K562 (cell line): ENCODE results near the gene IQCN. TPM values are rescaled to one million over a fixed set of nuclear protein-coding genes. Genes with fewer than 3 reads are reported as not detected.
A peak's percentile ranks its signal among the peaks of the same experiment; 100 is the strongest.

ENCODE experiments used
- EP400 ChIP-seq: fragments of 450-650 bp; IDR thresholded peaks from 2 replicates; pipeline ENCODE4 v1.6.1; 2017; ENCODE audit warnings: antibody characterized with exemption, mild to moderate bottlenecking, moderate library complexity
- ETV5 ChIP-seq: sonication (generic); formaldehyde crosslinking; IDR thresholded peaks from 2 replicates; pipeline ENCODE4 v1.4.0; 2020; ENCODE audit warnings: low read depth, mild to moderate bottlenecking, missing genetic modification reagents
- IFI16 ChIP-seq: fragments of 250-450 bp; sonication (Bioruptor Pico); IDR thresholded peaks from 2 replicates; pipeline ENCODE4 v2.1.2; 2022; ENCODE audit warnings: mild to moderate bottlenecking, inconsistent platforms
- NONO ChIP-seq, 2 experiments: fragments of 200-400 bp in 1 of 2; fragments of 450-650 bp in 1 of 2; formaldehyde crosslinking in 1 of 2; IDR thresholded peaks; 2 replicates each; pipeline ENCODE4 v1.6.1; 2017; ENCODE audit warnings: low read depth in 2 of 2, mild to moderate bottlenecking in 2 of 2, moderate library complexity in 2 of 2, low read length in 1 of 2
- RFX7 ChIP-seq: fragments of 250-450 bp; sonication (Bioruptor Pico); IDR thresholded peaks from 2 replicates; pipeline ENCODE4 v1.5.1; 2021; ENCODE audit warnings: mild to moderate bottlenecking
- SETDB1 ChIP-seq: IDR thresholded peaks from one replicate; pipeline ENCODE4 v1.6.1; 2012; ENCODE audit warnings: low read length, control low read depth, inconsistent platforms
- SP1 ChIP-seq: sonication (generic); formaldehyde crosslinking; IDR thresholded peaks from 2 replicates; pipeline ENCODE4 v1.8.1; 2022; ENCODE audit warnings: mild to moderate bottlenecking, missing genetic modification reagents
- TAL1 ChIP-seq: fragments of 450-650 bp; IDR thresholded peaks from 2 replicates; pipeline ENCODE4 v1.6.1; 2016; ENCODE audit warnings: mild to moderate bottlenecking
- TCF7L2 ChIP-seq: fragments of 150-350 bp; IDR thresholded peaks from 2 replicates; pipeline ENCODE4 v1.6.1; 2016; ENCODE audit warnings: low read depth, mild to moderate bottlenecking, low read length, moderate library complexity
- XRCC4 ChIP-seq: IDR thresholded peaks from one replicate; pipeline ENCODE4 v1.6.1; 2011; ENCODE audit not compliant: insufficient read depth, insufficient read length; ENCODE audit errors: extremely low read depth
- YY1 ChIP-seq, 3 experiments: IDR thresholded peaks; 2 replicates each; pipeline ENCODE4 v1.6.1; 2011; ENCODE audit warnings: low read length in 2 of 3, mild to moderate bottlenecking in 2 of 3, moderate library complexity in 2 of 3, borderline replicate concordance in 1 of 3, control low read depth in 1 of 3, low read depth in 1 of 3; ENCODE audit not compliant: insufficient read depth in 3 of 3, insufficient replicate concordance in 2 of 3, control insufficient read depth in 1 of 3, insufficient read length in 1 of 3; ENCODE audit errors: extremely low read depth in 1 of 3
- ZNF436 ChIP-seq: fragments of 250-450, 450-650 bp; sonication (Bioruptor Pico); formaldehyde crosslinking; IDR thresholded peaks from 2 replicates; pipeline ENCODE4 v1.7.0; 2020; ENCODE audit warnings: mild to moderate bottlenecking
- ZNF644 ChIP-seq: fragments of 200-800 bp; sonication (Bioruptor generic); IDR thresholded peaks from 2 replicates; pipeline ENCODE4 v1.6.1; 2016; ENCODE audit warnings: low read depth, missing genetic modification characterization, missing compliant biosample characterization
- ZNF76 ChIP-seq: fragments of 250-450 bp; sonication (Bioruptor Pico); IDR thresholded peaks from 2 replicates; pipeline ENCODE4 v1.4.0; 2020; ENCODE audit warnings: mild to moderate bottlenecking, moderate library complexity, borderline replicate concordance
- polyA plus RNA-seq, 8 experiments: library from polyadenylated mRNA; depleted of rRNA in 4 of 8; stranded (reverse) in 5 of 8; unstranded in 3 of 8; fragments of >200 nt; fragmentation: Nextera tagmentation in 2 of 8; fragmentation: Illumina TruSeq in 1 of 8; extraction: Ambion mirVana in 2 of 8; extraction: Trizol in 1 of 8; gene quantifications; 2 replicates each; pipeline versions ENCODE4 v1.2.1 to v1.2.3, GENCODE V29; 2011 to 2014; ENCODE audit warnings: inconsistent platforms in 1 of 8, missing spikeins in 1 of 8
- total RNA-seq, 7 experiments: library from RNA; depleted of rRNA in 6 of 7; stranded (reverse); fragments of >200 nt in 6 of 7; fragmentation: Illumina TruSeq in 2 of 7; extraction: Trizol in 2 of 7; gene quantifications; 2 replicates each; pipeline versions ENCODE4 v1.2.1 to v1.2.3, GENCODE V29; 2011 to 2021; ENCODE audit warnings: low replicate concordance in 1 of 7
- TF ChIP-seq, protein P1 (sequence below), 3 experiments: fragments of 200-800 bp in 1 of 3; fragments of 250-450 bp in 1 of 3; fragments of 450-650 bp in 1 of 3; sonication (Bioruptor Pico) in 1 of 3; sonication (Bioruptor generic) in 1 of 3; formaldehyde crosslinking in 1 of 3; IDR thresholded peaks; 2 replicates each; pipeline versions ENCODE4 v1.6.1 to v1.8.0; 2016 to 2022; ENCODE audit warnings: mild to moderate bottlenecking in 2 of 3, missing genetic modification characterization in 2 of 3, missing compliant biosample characterization in 1 of 3, moderate library complexity in 1 of 3
- TF ChIP-seq, protein P2 (sequence below): fragments of 450-650 bp; formaldehyde crosslinking; IDR thresholded peaks from 2 replicates; pipeline ENCODE4 v1.4.0; 2020; ENCODE audit warnings: mild to moderate bottlenecking, moderate library complexity
- TF ChIP-seq, protein P3 (sequence below): fragments of 250-450 bp; sonication (Bioruptor Pico); IDR thresholded peaks from 2 replicates; pipeline ENCODE4 v1.4.0; 2020; ENCODE audit warnings: mild to moderate bottlenecking, moderate library complexity
- TF ChIP-seq, protein P4 (sequence below): fragments of 450-650 bp; conservative IDR thresholded peaks from 2 replicates; pipeline ENCODE4 v1.6.1; 2016; ENCODE audit warnings: missing genetic modification characterization, low read depth, mild to moderate bottlenecking, control low read depth, missing compliant biosample characterization

IQCN gene
- total and polyA plus RNA-seq, 9 of the 15 experiments (the other 6 are each of a cell fraction or from before 2014, with no cell fraction given) = 0.01 to 0.07 (median 0.04) TPM; not detected in 3

DNA sequence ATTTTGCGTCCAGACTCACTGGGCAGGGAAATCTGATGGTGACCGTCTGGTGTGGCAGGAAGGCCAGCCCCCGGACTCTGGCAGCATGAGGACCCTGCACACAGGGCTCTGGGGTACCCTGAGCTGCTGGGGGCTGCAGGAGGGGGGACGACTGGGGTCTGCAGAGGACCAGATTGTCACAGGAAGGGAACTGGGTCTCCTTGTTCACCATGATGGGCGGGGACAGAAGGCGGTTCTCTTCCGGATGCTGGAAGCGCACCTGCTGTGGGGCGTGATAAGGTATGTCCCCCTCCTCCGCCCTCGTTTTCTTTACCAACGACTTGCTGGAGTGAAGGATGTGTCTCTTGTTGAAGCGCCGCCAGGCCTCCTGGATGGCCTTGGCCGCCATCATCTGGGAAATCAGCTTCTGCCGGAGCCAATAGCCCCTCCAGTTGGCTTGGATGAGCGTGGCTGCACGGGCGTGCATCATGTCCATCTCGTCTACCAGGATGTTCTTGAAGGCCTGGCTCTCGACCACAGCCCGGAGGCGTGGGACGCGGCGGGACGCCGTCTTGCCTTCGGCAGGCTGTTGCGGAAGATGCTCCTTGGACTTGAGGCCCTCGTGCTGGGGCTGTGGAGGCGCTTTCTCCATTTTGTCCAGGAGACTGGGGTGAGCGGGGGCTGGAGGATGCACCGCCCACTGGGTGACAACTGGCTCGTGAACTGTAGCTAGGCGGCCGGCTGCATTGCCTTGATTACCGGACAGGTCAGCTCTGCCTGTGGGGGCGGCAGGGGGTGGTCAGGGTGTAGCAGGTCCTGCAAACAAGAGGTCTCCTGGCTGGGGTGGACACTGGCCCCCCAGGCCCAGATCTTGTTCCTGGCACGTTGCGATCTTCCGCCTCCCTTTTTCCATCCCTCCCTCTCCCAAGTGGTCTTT is 7.2 kb downstream of the IQCN start (continued):
- TF ChIP-seq, protein P1, sequence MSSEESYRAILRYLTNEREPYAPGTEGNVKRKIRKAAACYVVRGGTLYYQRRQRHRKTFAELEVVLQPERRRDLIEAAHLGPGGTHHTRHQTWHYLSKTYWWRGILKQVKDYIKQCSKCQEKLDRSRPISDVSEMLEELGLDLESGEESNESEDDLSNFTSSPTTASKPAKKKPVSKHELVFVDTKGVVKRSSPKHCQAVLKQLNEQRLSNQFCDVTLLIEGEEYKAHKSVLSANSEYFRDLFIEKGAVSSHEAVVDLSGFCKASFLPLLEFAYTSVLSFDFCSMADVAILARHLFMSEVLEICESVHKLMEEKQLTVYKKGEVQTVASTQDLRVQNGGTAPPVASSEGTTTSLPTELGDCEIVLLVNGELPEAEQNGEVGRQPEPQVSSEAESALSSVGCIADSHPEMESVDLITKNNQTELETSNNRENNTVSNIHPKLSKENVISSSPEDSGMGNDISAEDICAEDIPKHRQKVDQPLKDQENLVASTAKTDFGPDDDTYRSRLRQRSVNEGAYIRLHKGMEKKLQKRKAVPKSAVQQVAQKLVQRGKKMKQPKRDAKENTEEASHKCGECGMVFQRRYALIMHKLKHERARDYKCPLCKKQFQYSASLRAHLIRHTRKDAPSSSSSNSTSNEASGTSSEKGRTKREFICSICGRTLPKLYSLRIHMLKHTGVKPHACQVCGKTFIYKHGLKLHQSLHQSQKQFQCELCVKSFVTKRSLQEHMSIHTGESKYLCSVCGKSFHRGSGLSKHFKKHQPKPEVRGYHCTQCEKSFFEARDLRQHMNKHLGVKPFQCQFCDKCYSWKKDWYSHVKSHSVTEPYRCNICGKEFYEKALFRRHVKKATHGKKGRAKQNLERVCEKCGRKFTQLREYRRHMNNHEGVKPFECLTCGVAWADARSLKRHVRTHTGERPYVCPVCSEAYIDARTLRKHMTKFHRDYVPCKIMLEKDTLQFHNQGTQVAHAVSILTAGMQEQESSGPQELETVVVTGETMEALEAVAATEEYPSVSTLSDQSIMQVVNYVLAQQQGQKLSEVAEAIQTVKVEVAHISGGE (CRISPR knock-in tag; IDR thresholded peaks at IDR 0.05) = no peak
- no peak for TF ChIP-seq RFX7 (CRISPR knock-in tag)
- no peak for TF ChIP-seq ZNF436 (CRISPR knock-in tag)
- TF ChIP-seq, protein P2, sequence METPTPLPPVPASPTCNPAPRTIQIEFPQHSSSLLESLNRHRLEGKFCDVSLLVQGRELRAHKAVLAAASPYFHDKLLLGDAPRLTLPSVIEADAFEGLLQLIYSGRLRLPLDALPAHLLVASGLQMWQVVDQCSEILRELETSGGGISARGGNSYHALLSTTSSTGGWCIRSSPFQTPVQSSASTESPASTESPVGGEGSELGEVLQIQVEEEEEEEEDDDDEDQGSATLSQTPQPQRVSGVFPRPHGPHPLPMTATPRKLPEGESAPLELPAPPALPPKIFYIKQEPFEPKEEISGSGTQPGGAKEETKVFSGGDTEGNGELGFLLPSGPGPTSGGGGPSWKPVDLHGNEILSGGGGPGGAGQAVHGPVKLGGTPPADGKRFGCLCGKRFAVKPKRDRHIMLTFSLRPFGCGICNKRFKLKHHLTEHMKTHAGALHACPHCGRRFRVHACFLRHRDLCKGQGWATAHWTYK (CRISPR knock-in tag) = no peak
- TF ChIP-seq NONO (IDR thresholded peaks at IDR 0.05; ENCODE audit: low read depth in 2 of 2, low read length in 1 of 2) = no peak
- TF ChIP-seq SP1 (CRISPR knock-in tag) = no peak
- TF ChIP-seq, protein P3, sequence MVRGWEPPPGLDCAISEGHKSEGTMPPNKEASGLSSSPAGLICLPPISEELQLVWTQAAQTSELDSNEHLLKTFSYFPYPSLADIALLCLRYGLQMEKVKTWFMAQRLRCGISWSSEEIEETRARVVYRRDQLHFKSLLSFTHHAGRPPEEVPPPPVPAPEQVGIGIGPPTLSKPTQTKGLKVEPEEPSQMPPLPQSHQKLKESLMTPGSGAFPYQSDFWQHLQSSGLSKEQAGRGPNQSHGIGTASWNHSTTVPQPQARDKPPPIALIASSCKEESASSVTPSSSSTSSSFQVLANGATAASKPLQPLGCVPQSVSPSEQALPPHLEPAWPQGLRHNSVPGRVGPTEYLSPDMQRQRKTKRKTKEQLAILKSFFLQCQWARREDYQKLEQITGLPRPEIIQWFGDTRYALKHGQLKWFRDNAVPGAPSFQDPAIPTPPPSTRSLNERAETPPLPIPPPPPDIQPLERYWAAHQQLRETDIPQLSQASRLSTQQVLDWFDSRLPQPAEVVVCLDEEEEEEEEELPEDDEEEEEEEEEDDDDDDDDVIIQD (CRISPR knock-in tag) = no peak
- TF ChIP-seq YY1 (IDR thresholded peaks at IDR 0.05; ENCODE audit: borderline replicate concordance in 1 of 3, control insufficient read depth in 1 of 3, extremely low read depth in 1 of 3, insufficient read depth in 3 of 3, insufficient read length in 1 of 3, insufficient replicate concordance in 2 of 3, low read depth in 1 of 3, low read length in 2 of 3) = peak in 1 of 3 experiments; percentile 41
- TF ChIP-seq ZNF76 (CRISPR knock-in tag) = no peak
- TF ChIP-seq SETDB1 = no peak
- no peak for TF ChIP-seq ZNF644 (tag)
- TF ChIP-seq TAL1 = peak; percentile 12; the same call in 1 of the 2 replicates
- no peak for TF ChIP-seq TCF7L2
- TF ChIP-seq ETV5 (CRISPR knock-in tag) = no peak
- TF ChIP-seq, protein P4, sequence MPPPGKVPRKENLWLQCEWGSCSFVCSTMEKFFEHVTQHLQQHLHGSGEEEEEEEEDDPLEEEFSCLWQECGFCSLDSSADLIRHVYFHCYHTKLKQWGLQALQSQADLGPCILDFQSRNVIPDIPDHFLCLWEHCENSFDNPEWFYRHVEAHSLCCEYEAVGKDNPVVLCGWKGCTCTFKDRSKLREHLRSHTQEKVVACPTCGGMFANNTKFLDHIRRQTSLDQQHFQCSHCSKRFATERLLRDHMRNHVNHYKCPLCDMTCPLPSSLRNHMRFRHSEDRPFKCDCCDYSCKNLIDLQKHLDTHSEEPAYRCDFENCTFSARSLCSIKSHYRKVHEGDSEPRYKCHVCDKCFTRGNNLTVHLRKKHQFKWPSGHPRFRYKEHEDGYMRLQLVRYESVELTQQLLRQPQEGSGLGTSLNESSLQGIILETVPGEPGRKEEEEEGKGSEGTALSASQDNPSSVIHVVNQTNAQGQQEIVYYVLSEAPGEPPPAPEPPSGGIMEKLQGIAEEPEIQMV (tag) = no peak
- no peak for TF ChIP-seq EP400
- TF ChIP-seq XRCC4 = no peak
- no peak for TF ChIP-seq IFI16 (CRISPR knock-in tag)
